MCF 10A (cell line): ENCODE data around the gene RAC2. TPM values are rescaled to one million over a fixed set of nuclear protein-coding genes. Genes with fewer than 3 reads are reported as not detected.

Source experiments
- BruUV-seq: library from RNA; stranded (reverse); fragments of 400-500 nt; replicated peaks from 2 replicates; lab custom pipeline; 2021; lab: Mats Ljungman, UMichigan
- CTCF ChIA-PET: fragments of 300-600 bp; sonication (Branson Sonifier 250); formaldehyde crosslinking; extraction: SDS; loops from one replicate; lab custom pipeline; 2021; ENCODE audit warnings: antibody characterized with exemption, inconsistent platforms; lab: Yijun Ruan, JAX
- POLR2A ChIA-PET: fragments of 300-600, 350-650 bp; sonication (Branson Sonifier 250); formaldehyde crosslinking; extraction: SDS; loops from one replicate; lab custom pipeline; 2020; ENCODE audit warnings: antibody characterized with exemption, inconsistent platforms; lab: Yijun Ruan, JAX
- DNase-seq: peaks from one replicate; pipeline ENCODE4 v3.0.0-alpha.2; 2018; ENCODE audit not compliant: unreplicated experiment
- H3K27ac Mint-ChIP-seq: one replicate; pipeline ENCODE4 v1.8.0; 2022; ENCODE audit warnings: mild to moderate bottlenecking, low read depth, mixed read lengths; ENCODE audit not compliant: unreplicated experiment
- H3K27me3 Mint-ChIP-seq: one replicate; pipeline ENCODE4 v1.8.0; 2022; ENCODE audit warnings: mixed read lengths; ENCODE audit not compliant: insufficient read depth, unreplicated experiment
- H3K36me3 Mint-ChIP-seq: one replicate; pipeline ENCODE4 v1.8.0; 2022; ENCODE audit warnings: mild to moderate bottlenecking, moderate library complexity, mixed read lengths; ENCODE audit not compliant: insufficient read depth, unreplicated experiment
- H3K4me1 Mint-ChIP-seq: one replicate; pipeline ENCODE4 v1.8.0; 2022; ENCODE audit warnings: mixed read lengths; ENCODE audit not compliant: insufficient read depth, unreplicated experiment
- H3K4me3 Mint-ChIP-seq: one replicate; pipeline ENCODE4 v1.8.0; 2022; ENCODE audit warnings: mild to moderate bottlenecking, moderate library complexity, mixed read lengths; ENCODE audit not compliant: unreplicated experiment
- H3K9me3 Mint-ChIP-seq: one replicate; pipeline ENCODE4 v1.8.0; 2022; ENCODE audit warnings: mixed read lengths; ENCODE audit not compliant: unreplicated experiment
- CTCF ChIP-seq: fragments of 200-600 bp; IDR thresholded peaks from one replicate; pipeline ENCODE4 v1.8.0; 2022; ENCODE audit warnings: antibody characterized with exemption, mild to moderate bottlenecking; ENCODE audit not compliant: unreplicated experiment
- intact Hi-C: fragments of 100-400 bp; cut with micrococcal nuclease; formaldehyde crosslinking; loops from 2 replicates; pipeline ENCODE4 v1.14.1; 2022
- total RNA-seq: library from RNA; stranded (reverse); gene quantifications from 2 replicates; pipeline ENCODE4 v1.2.3, GENCODE V29; 2022

The RAC2 gene
- total RNA-seq, 1 experiment from 2014 or later: 42.4 TPM

GRCh38 chr22:37193629-37194191, 50.4 kb downstream of the RAC2 start:
- ChIA-PET POLR2A (interaction anchor here (0.6 to 1.2 kb wide), 3 partner anchors 15 to 426 kb away, joined by 3 read pairs; partner anchors contain the start of gene IFT27), CTCF (interaction anchor here (1.0 kb wide), 1 partner anchor 14 kb away, joined by 3 read pairs; no protein-coding TSS in a partner anchor)
- BruUV-seq: no TSS peak
- Mint-ChIP-seq H3K4me3 (no peak overlapping the region), H3K27me3 (no peaks in the 10 kb centered on the region), H3K27ac (no peak overlapping the region), H3K4me1 (peaks cover 36% of the 10 kb centered on the region), H3K36me3 (no peaks in the 10 kb centered on the region), H3K9me3 (no peaks in the 10 kb centered on the region)
- TF ChIP-seq CTCF: no peak
- intact Hi-C loops: loop anchor here (10.0 kb wide), 1 partner anchor 319 kb away; no protein-coding TSS in a partner anchor
- DNase-seq: no peak

DNA sequence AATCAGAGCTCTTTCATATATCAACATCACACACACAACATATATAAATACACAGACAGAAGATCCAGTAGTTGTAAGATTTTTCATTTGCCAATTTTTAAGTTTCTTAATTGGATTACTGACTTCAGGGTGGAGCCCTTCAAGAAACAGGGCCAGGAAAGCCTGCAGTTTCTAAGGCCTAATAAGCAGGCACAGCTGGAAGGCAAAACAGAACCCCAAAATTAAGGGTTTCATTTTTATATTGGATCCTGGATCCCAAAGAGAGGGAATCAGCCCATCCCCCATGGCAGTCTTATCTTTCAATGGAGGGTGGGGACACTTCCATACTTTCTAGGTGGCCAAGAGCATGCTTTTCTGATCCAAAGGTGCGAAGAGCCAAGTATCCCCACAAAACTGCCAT, 51.3 kb downstream of the RAC2 start:
- DNase-seq: no peak
- H3K36me3 Mint-ChIP-seq: peaks cover 3% of the 10 kb centered on the region
- H3K4me1 Mint-ChIP-seq: peaks cover 38% of the 10 kb centered on the region
- no peak for TF ChIP-seq CTCF
- POLR2A ChIA-PET: interaction anchor here (0.6 to 1.8 kb wide), 4 partner anchors 11 to 425 kb away, joined by 3 to 5 read pairs (median 4); partner anchors contain the start of gene IFT27
- H3K9me3 Mint-ChIP-seq: no peaks in the 10 kb centered on the region
- H3K4me3 Mint-ChIP-seq: no peak overlapping the region
- CTCF ChIA-PET: interaction anchor here (1.0 kb wide), 1 partner anchor 67 kb away, joined by 5 read pairs; no protein-coding TSS in a partner anchor
- intact Hi-C loops: loop anchor here (10.0 kb wide), 1 partner anchor 318 kb away; no protein-coding TSS in a partner anchor
- H3K27me3 Mint-ChIP-seq: no peaks in the 10 kb centered on the region
- no peak overlapping the region for H3K27ac Mint-ChIP-seq
- BruUV-seq: no TSS peak

DNA sequence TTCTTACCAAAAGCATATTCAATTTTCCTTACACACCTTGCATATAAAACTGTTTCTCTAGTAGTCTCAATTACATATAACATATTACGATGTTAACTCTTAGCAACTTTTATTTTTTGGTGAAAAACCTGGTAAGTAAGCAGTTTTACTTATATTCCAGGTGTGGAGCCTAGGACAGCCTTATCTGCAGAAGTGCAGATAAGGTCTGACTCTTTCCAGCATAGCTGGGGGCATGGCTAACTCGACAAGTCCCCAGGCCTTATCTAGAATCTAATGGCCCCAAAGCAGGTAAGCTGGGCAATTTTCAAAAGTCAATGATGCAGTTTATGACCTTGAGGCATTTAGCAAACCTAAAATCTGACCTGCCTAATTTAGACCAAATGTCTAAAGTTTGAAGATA, 51.9 kb downstream of the RAC2 start:
- Mint-ChIP-seq H3K36me3 (peaks cover 5% of the 10 kb centered on the region), H3K4me3 (no peak overlapping the region), H3K4me1 (peaks cover 35% of the 10 kb centered on the region), H3K27me3 (no peaks in the 10 kb centered on the region), H3K27ac (no peak overlapping the region), H3K9me3 (no peaks in the 10 kb centered on the region)
- no peak for TF ChIP-seq CTCF
- no TSS peak for BruUV-seq
- ChIA-PET POLR2A (interaction anchor here (1.0 to 1.8 kb wide), 2 partner anchors 10 to 14 kb away, joined by 4 to 5 read pairs; no protein-coding TSS in a partner anchor), CTCF (interaction anchor here (1.0 kb wide), 1 partner anchor 68 kb away, joined by 5 read pairs; no protein-coding TSS in a partner anchor)
- intact Hi-C loops: loop anchor here (10.0 kb wide), 1 partner anchor 317 kb away; no protein-coding TSS in a partner anchor
- DNase-seq: no peak

DNA sequence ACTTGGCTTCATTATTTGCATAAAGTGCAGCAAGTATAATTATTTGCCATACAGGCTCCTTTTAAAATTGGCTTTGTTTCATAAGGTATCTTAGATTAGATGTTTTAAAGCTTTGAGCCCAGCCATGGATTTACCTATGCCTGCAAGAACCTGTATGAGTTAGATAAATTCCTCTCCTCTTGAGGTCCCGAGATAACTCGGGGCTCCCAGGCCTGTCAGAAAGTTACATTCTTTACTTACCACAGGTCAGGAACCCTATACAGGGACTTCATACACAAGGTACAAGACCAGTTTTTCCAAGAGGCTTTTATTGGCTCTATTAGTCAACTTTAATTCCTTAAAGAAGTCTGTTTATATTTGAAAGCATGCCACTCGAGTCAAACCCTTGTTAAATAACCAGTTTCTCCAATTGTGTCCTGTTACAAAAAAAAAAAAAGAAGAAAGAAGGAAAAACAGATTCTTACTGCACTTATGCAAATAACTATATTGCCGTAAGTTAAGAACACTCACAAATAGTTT, 53.7 kb downstream of the RAC2 start:
- DNase-seq: no peak
- H3K27ac Mint-ChIP-seq: no peak overlapping the region
- H3K27me3 Mint-ChIP-seq: no peaks in the 10 kb centered on the region
- H3K4me3 Mint-ChIP-seq: no peak overlapping the region
- no peak for TF ChIP-seq CTCF
- ChIA-PET CTCF (interaction anchor here (0.6 to 0.9 kb wide), 2 partner anchors 334 to 414 kb away, joined by 3 to 4 read pairs; no protein-coding TSS in a partner anchor), POLR2A (interaction anchor here (2.1 kb wide), 1 partner anchor 12 kb away, joined by 11 read pairs; no protein-coding TSS in a partner anchor)
- no TSS peak for BruUV-seq
- H3K4me1 Mint-ChIP-seq: peaks cover 21% of the 10 kb centered on the region
- no peaks in the 10 kb centered on the region for H3K9me3 Mint-ChIP-seq
- H3K36me3 Mint-ChIP-seq: peaks cover 5% of the 10 kb centered on the region
- intact Hi-C loops: loop anchor here (10.0 kb wide), 1 partner anchor 316 kb away; no protein-coding TSS in a partner anchor
